ENCODE results near the gene ZBTB45. TPM values are rescaled to one million over a fixed set of nuclear protein-coding genes. Genes with fewer than 3 reads are reported as not detected.

The ZBTB45 gene
- total RNA-seq, 2 experiments from 2014 or later, result 10.7 to 14.7 TPM

DNA sequence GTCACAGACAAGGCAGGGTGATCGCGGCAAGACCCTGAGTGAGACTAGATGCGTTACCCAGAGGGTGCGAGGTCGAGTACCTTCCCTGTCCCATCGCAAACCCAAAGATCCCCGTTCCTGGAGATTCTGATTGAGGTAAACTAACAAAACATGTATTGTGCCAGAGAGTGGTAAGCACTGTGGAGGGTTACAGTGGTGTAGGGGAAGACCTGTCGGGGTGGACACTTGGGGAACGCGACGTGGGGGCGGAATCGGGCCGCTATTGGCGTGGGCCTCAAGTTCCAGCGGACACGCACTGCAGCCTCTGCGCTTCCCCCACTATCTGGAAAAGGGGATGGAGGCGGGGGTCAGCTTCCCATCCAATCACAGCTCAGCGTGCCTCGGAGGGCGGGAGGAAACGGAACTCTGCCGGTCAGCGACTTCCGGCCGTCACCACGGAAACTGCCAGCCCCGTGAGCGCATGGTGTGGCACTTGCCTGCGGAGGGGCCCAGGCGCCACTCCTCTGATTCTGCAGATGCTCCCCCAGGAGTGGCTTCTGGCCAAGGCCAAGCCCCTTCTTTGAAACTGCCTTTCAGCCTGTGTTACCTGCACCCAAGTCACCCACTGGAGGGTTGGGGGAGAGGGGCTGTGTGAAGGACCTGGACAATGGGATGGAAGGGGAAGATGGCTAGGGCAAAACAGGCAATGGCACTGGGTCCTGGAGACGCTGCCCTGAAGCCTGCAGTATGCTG is 39.8 kb upstream of the ZBTB45 start:
- peaks cover 34% of the 10 kb centered on the region for H3K36me3 ChIP-seq (ENCODE audit: insufficient read depth, low read length)
- peak overlapping the region; percentile 80 for H3K4me2 ChIP-seq (ENCODE audit: low read length)
- TF ChIP-seq, protein P1, sequence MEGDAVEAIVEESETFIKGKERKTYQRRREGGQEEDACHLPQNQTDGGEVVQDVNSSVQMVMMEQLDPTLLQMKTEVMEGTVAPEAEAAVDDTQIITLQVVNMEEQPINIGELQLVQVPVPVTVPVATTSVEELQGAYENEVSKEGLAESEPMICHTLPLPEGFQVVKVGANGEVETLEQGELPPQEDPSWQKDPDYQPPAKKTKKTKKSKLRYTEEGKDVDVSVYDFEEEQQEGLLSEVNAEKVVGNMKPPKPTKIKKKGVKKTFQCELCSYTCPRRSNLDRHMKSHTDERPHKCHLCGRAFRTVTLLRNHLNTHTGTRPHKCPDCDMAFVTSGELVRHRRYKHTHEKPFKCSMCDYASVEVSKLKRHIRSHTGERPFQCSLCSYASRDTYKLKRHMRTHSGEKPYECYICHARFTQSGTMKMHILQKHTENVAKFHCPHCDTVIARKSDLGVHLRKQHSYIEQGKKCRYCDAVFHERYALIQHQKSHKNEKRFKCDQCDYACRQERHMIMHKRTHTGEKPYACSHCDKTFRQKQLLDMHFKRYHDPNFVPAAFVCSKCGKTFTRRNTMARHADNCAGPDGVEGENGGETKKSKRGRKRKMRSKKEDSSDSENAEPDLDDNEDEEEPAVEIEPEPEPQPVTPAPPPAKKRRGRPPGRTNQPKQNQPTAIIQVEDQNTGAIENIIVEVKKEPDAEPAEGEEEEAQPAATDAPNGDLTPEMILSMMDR (conservative IDR thresholded peaks at IDR 0.05; ENCODE audit: low read length), result no peak
- TF ChIP-seq EZH2phosphoT487 (IDR thresholded peaks at IDR 0.05; ENCODE audit: borderline replicate concordance, low read depth, low read length), result no peak
- peaks cover 44% of the 10 kb centered on the region for H3K4me1 ChIP-seq (ENCODE audit: insufficient read depth, low read length, poor library complexity, severe bottlenecking)
- peak; percentile 93 for DNase-seq (ENCODE audit: low spot score)
- ChIA-PET CTCF (ENCODE audit: unreplicated experiment) (no interaction called here), POLR2A (interaction anchor here (0.6 to 1.0 kb wide), 2 partner anchors 20 to 30 kb away, joined by 3 read pairs; no protein-coding TSS in a partner anchor)
- H3K9me3 ChIP-seq (ENCODE audit: low read length), result no peaks in the 10 kb centered on the region
- no peak overlapping the region for H2AFZ ChIP-seq (ENCODE audit: low read length)
- no peaks in the 10 kb centered on the region for H4K20me1 ChIP-seq (ENCODE audit: insufficient read depth, low read length)
- H3K4me3 ChIP-seq (ENCODE audit: low read depth, low read length, poor library complexity, severe bottlenecking), result peak overlapping the region; percentile 88
- intact Hi-C loops (cut with micrococcal nuclease; ENCODE audit: unreplicated experiment), result loop anchor here (1.0 kb wide), 3 partner anchors 14 to 41 kb away; partner anchors contain the start of genes MZF1 and TRIM28
- BruUV-seq (replicated peaks), result no TSS peak
- H3K27ac ChIP-seq (ENCODE audit: low read depth, low read length, poor library complexity, severe bottlenecking), result peak overlapping the region; percentile 89
- peaks cover 22% of the 10 kb centered on the region for H3K79me2 ChIP-seq (ENCODE audit: insufficient read depth, low read depth, low read length)
- H3K9me2 ChIP-seq (ENCODE audit: insufficient read depth, low read length), result no peaks in the 10 kb centered on the region

DNA sequence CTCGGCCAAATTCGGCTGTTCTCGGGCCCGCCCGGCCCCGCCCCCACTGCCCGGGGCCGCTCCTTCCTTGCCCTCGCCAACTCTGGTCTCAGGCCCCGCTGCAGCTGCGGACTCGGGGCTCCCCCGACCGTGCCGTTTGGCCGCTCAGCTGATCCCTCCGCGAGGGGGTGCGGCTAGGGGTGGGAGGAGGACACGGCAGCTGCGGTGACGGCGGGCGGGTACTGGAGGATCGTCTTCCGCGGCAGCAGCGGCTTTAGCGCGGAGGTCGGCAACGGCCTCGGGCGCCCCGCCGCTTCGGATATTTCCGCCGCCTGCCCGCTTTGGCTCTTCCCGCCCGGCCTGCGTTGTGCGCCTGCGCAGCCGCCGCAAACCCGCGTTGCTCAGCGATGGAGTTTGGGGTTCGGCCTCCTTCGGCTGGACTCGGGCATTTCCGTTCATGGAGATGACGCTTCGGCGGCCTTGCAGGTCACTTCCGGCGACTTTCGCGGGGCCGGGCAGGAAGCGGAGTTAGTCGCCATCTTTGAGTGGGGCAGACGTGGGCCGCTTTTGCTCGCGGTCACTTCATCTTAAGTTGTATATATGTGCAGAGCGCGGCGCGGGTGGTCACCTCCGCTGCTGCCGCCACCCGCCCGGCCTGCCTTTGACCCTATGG is 39.1 kb upstream of the ZBTB45 start:
- peak overlapping the region; percentile 80 for H3K4me2 ChIP-seq (ENCODE audit: low read length)
- ChIA-PET POLR2A (interaction anchor here (0.6 to 1.0 kb wide), 2 partner anchors 20 to 30 kb away, joined by 3 read pairs; no protein-coding TSS in a partner anchor), CTCF (ENCODE audit: unreplicated experiment) (no interaction called here)
- intact Hi-C loops (cut with micrococcal nuclease; ENCODE audit: unreplicated experiment), result loop anchor here (1.0 kb wide), 3 partner anchors 14 to 40 kb away; partner anchors contain the start of genes MZF1 and TRIM28
- BruUV-seq (replicated peaks), result no TSS peak
- no peaks in the 10 kb centered on the region for H3K9me3 ChIP-seq (ENCODE audit: low read length)
- peak overlapping the region; percentile 89 for H3K27ac ChIP-seq (ENCODE audit: low read depth, low read length, poor library complexity, severe bottlenecking)
- H3K79me2 ChIP-seq (ENCODE audit: insufficient read depth, low read depth, low read length), result peaks cover 26% of the 10 kb centered on the region
- no peak for TF ChIP-seq EZH2phosphoT487 (IDR thresholded peaks at IDR 0.05; ENCODE audit: borderline replicate concordance, low read depth, low read length)
- TF ChIP-seq, protein P1 (conservative IDR thresholded peaks at IDR 0.05; ENCODE audit: low read length), result no peak
- DNase-seq (ENCODE audit: low spot score), result peak; percentile 99
- no peaks in the 10 kb centered on the region for H3K9me2 ChIP-seq (ENCODE audit: insufficient read depth, low read length)
- H3K4me1 ChIP-seq (ENCODE audit: insufficient read depth, low read length, poor library complexity, severe bottlenecking), result peaks cover 49% of the 10 kb centered on the region
- H3K36me3 ChIP-seq (ENCODE audit: insufficient read depth, low read length), result peaks cover 41% of the 10 kb centered on the region
- H3K4me3 ChIP-seq (ENCODE audit: low read depth, low read length, poor library complexity, severe bottlenecking), result peak overlapping the region; percentile 88
- no peaks in the 10 kb centered on the region for H4K20me1 ChIP-seq (ENCODE audit: insufficient read depth, low read length)
- H2AFZ ChIP-seq (ENCODE audit: low read length), result no peak overlapping the region
